HG03342 (cell line): ENCODE results near the gene MAOA.
A peak's percentile ranks its signal among the peaks of the same experiment; 100 is the strongest.
"Not testable (repeated sequence)": the region's sequence is repeated elsewhere in the genome, so short reads cannot be mapped to it uniquely, and the experiment has no call there.

Source experiments
- ATAC-seq: cut with Tn5 transposase; IDR thresholded peaks from one replicate; pipeline ENCODE4 v1.9.1; 2021; ENCODE audit warnings: mild to moderate bottlenecking, moderate library complexity; ENCODE audit not compliant: unreplicated experiment

Gene MAOA

GRCh38 chrX:43661521-43662240 lies 5.6 kb downstream of the MAOA start:
- no peak for ATAC-seq

- ATAC-seq, result no peak
Observed at GRCh38 chrX:43663173-43663572, 7.1 kb downstream of the MAOA start.

GRCh38 chrX:43664258-43664657 lies 8.2 kb downstream of the MAOA start:
- no peak for ATAC-seq

- no peak for ATAC-seq
Observed at GRCh38 chrX:43664708-43665107, 8.6 kb downstream of the MAOA start.

GRCh38 chrX:43666311-43666912 lies 10.3 kb downstream of the MAOA start:
- no peak for ATAC-seq

- not testable (repeated sequence) for ATAC-seq
Observed at GRCh38 chrX:43675965-43676628, 20.0 kb downstream of the MAOA start.

- ATAC-seq, result peak; percentile 49
Observed at GRCh38 chrX:43676971-43677572, 21.0 kb downstream of the MAOA start.

GRCh38 chrX:43677993-43678392 lies 21.9 kb downstream of the MAOA start:
- ATAC-seq, result no peak

GRCh38 chrX:43679058-43679457 lies 23.0 kb downstream of the MAOA start:
- no peak for ATAC-seq

- ATAC-seq, result no peak
Observed at GRCh38 chrX:43679778-43680177, 23.7 kb downstream of the MAOA start.

- ATAC-seq, result no peak
Observed at GRCh38 chrX:43682726-43683125, 26.6 kb downstream of the MAOA start.

- no peak for ATAC-seq
Observed at GRCh38 chrX:43685221-43685620, 29.1 kb downstream of the MAOA start.

- no peak for ATAC-seq
Observed at GRCh38 chrX:43688586-43688985, 32.5 kb downstream of the MAOA start.

GRCh38 chrX:43693602-43694406 lies 37.7 kb downstream of the MAOA start:
- no peak for ATAC-seq

GRCh38 chrX:43699475-43699874 lies 43.4 kb downstream of the MAOA start:
- no peak for ATAC-seq

- ATAC-seq, result no peak
Observed at GRCh38 chrX:43702079-43702524, 46.0 kb downstream of the MAOA start.

- ATAC-seq, result no peak
Observed at GRCh38 chrX:43702660-43703059, 46.6 kb downstream of the MAOA start.

- no peak for ATAC-seq
Observed at GRCh38 chrX:43703211-43703791, 47.2 kb downstream of the MAOA start.

- ATAC-seq, result no peak
Observed at GRCh38 chrX:43706786-43707370, 50.8 kb downstream of the MAOA start.
